NCI-H345 treated with DMSO at 0.1 percent for 48 hours (cell line): ENCODE data around the gene ADGRL3.

Experiments
- DNase-seq: peaks from one replicate; lab custom pipeline; 2025; ENCODE audit not compliant: unreplicated experiment; lab: John Stamatoyannopoulos, UW

ADGRL3 gene

GRCh38 chr4:61408861-61409260, 208.7 kb downstream of the ADGRL3 start:
- DNase-seq: no peak

- DNase-seq: no peak
Observed at GRCh38 chr4:61411241-61411640, 211.1 kb downstream of the ADGRL3 start.

- no peak for DNase-seq
Observed at GRCh38 chr4:61425315-61425714, 225.2 kb downstream of the ADGRL3 start.

- DNase-seq: no peak
Observed at GRCh38 chr4:61426229-61426628, 226.1 kb downstream of the ADGRL3 start.

GRCh38 chr4:61427099-61427817, 227.1 kb downstream of the ADGRL3 start:
- DNase-seq: no peak

- no peak for DNase-seq
Observed at GRCh38 chr4:61427818-61428495, 227.8 kb downstream of the ADGRL3 start.

- no peak for DNase-seq
Observed at GRCh38 chr4:61428950-61429349, 228.8 kb downstream of the ADGRL3 start.

- DNase-seq: no peak
Observed at GRCh38 chr4:61431131-61431530, 231.0 kb downstream of the ADGRL3 start.

- no peak for DNase-seq
Observed at GRCh38 chr4:61437923-61438322, 237.8 kb downstream of the ADGRL3 start.

GRCh38 chr4:61440321-61440720, 240.2 kb downstream of the ADGRL3 start:
- no peak for DNase-seq

- no peak for DNase-seq
Observed at GRCh38 chr4:61442936-61443335, 242.8 kb downstream of the ADGRL3 start.

GRCh38 chr4:61443813-61444510, 243.8 kb downstream of the ADGRL3 start:
- DNase-seq: no peak

- no peak for DNase-seq
Observed at GRCh38 chr4:61445374-61446063, 245.4 kb downstream of the ADGRL3 start.

- no peak for DNase-seq
Observed at GRCh38 chr4:61446941-61447340, 246.8 kb downstream of the ADGRL3 start.

- DNase-seq: no peak
Observed at GRCh38 chr4:61447918-61448317, 247.8 kb downstream of the ADGRL3 start.

GRCh38 chr4:61451935-61452334, 251.8 kb downstream of the ADGRL3 start:
- no peak for DNase-seq

GRCh38 chr4:61461956-61462355, 261.8 kb downstream of the ADGRL3 start:
- no peak for DNase-seq

- DNase-seq: no peak
Observed at GRCh38 chr4:61462451-61463326, 262.6 kb downstream of the ADGRL3 start.

GRCh38 chr4:61468024-61468720, 268.0 kb downstream of the ADGRL3 start:
- DNase-seq: no peak

GRCh38 chr4:61473306-61473705, 273.2 kb downstream of the ADGRL3 start:
- no peak for DNase-seq
